ENCODE measurements around the gene APOB. TPM values are rescaled to one million over a fixed set of nuclear protein-coding genes. Genes with fewer than 3 reads are reported as not detected.
"Not testable (repeated sequence)": the region's sequence is repeated elsewhere in the genome, so short reads cannot be mapped to it uniquely, and the experiment has no call there.

Gene APOB
- total RNA-seq, 3 donors from 2014 or later (not counting 1 experiment from before 2014, with no cell fraction given), result not detected

GRCh38 chr2:21030983-21031968 is 12.6 kb downstream of the APOB start:
- no peaks in the 10 kb centered on the region for H3K27me3 ChIP-seq (ENCODE audit: control insufficient read depth, insufficient read depth, low read length)
- TF ChIP-seq CTCF (IDR thresholded peaks at IDR 0.05), result no peak
- Mint-ChIP-seq H3K36me3 (no peaks in the 10 kb centered on the region), H3K27me3 (ENCODE audit: low read depth in 2 of 2) (peaks cover 0 to 26% of the 10 kb centered on the region in 2 donors), H3K27ac (no peak overlapping the region), H3K4me3 (no peak overlapping the region), H3K9me3 (no peaks in the 10 kb centered on the region), H3K4me1 (no peaks in the 10 kb centered on the region)
- H3K9me3 ChIP-seq (ENCODE audit: control insufficient read depth, insufficient read depth, low read length), result no peaks in the 10 kb centered on the region
- intact Hi-C loops (cut with micrococcal nuclease), result no loop called here
- H3K4me3 ChIP-seq (ENCODE audit: low read length), result no peak overlapping the region
- ATAC-seq (no peak), DNase-seq (no peak)
- no peak overlapping the region for H3K27ac ChIP-seq (ENCODE audit: low read length)
- WGBS (ENCODE audit: insufficient coverage), result 87% methylated on average over 4 of the region's 4 CpGs
- no peaks in the 10 kb centered on the region for H3K4me1 ChIP-seq (ENCODE audit: control insufficient read depth, insufficient read depth, low read length)
- no peaks in the 10 kb centered on the region for H3K36me3 ChIP-seq (ENCODE audit: control insufficient read depth, insufficient read depth, low read length)

DNA sequence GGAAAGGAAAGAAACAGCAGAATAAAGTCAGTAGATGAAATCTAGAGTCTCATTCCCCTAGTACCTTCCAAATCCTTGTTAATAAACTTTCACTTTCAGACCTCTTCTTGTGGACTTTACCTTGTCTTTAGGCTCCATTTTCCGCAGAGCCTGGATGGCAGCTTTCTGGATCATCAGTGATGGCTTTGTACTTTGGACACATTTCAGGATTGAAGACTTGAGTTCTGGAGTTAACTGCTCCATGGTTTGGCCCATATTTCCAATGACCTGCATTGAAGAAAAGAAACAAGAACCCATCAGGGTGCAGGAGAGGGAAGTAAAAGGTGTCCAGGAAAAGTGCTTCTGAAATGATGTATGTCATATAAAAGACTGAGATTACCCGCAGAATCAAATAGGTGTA is 14.4 kb downstream of the APOB start:
- Histone ChIP-seq H3K36me3 (ENCODE audit: control insufficient read depth, insufficient read depth, low read length) (no peaks in the 10 kb centered on the region), H3K27me3 (ENCODE audit: control insufficient read depth, insufficient read depth, low read length) (no peaks in the 10 kb centered on the region), H3K27ac (ENCODE audit: low read length) (no peak overlapping the region), H3K4me3 (ENCODE audit: low read length) (no peak overlapping the region), H3K4me1 (ENCODE audit: control insufficient read depth, insufficient read depth, low read length) (no peaks in the 10 kb centered on the region), H3K9me3 (ENCODE audit: control insufficient read depth, insufficient read depth, low read length) (no peaks in the 10 kb centered on the region)
- ATAC-seq (no peak), DNase-seq (no peak)
- no peaks in the 10 kb centered on the region for H3K4me1 Mint-ChIP-seq
- no peaks in the 10 kb centered on the region for H3K9me3 Mint-ChIP-seq
- H3K27ac Mint-ChIP-seq, result no peak overlapping the region
- no peak for TF ChIP-seq CTCF (IDR thresholded peaks at IDR 0.05)
- no peak overlapping the region for H3K4me3 Mint-ChIP-seq
- H3K27me3 Mint-ChIP-seq (ENCODE audit: low read depth in 2 of 2), result peaks cover 0 to 26% of the 10 kb centered on the region in 2 donors
- intact Hi-C loops (cut with micrococcal nuclease), result no loop called here
- 93% methylated on average over 2 of the region's 2 CpGs for WGBS (ENCODE audit: insufficient coverage)
- H3K36me3 Mint-ChIP-seq, result no peaks in the 10 kb centered on the region

DNA sequence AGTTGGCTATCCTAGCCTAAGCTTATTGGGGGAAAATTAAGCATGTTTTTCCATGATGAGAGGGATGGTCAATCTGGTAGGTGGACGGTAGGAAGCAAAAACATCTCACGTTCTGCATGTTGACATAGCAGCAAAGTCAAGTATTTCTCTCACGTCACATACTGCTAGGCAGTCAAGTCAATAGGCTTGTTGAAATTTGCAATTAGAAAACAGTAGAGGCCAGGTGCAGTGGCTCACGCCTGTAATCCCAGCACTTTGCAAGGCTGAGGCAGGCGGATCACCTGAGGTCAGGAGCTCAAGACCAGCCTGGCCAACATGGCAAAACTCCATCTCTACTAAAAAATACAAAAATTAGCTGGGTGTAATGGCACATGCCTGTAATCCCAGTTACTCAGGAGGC is 14.9 kb downstream of the APOB start:
- H3K36me3 Mint-ChIP-seq; H3K36me3 ChIP-seq (ENCODE audit: control insufficient read depth, insufficient read depth, low read length); H3K4me1 Mint-ChIP-seq; H3K27ac ChIP-seq (ENCODE audit: low read length); H3K4me3 Mint-ChIP-seq; H3K27ac Mint-ChIP-seq; H3K9me3 Mint-ChIP-seq; H3K4me1 ChIP-seq (ENCODE audit: control insufficient read depth, insufficient read depth, low read length); H3K9me3 ChIP-seq (ENCODE audit: control insufficient read depth, insufficient read depth, low read length); H3K4me3 ChIP-seq (ENCODE audit: low read length); intact Hi-C loops (cut with micrococcal nuclease); H3K27me3 ChIP-seq (ENCODE audit: control insufficient read depth, insufficient read depth, low read length); ATAC-seq; DNase-seq: not testable (repeated sequence)
- 91% methylated on average over 5 of the region's 5 CpGs for WGBS (ENCODE audit: insufficient coverage)
- peaks cover 0 to 26% of the 10 kb centered on the region in 2 donors for H3K27me3 Mint-ChIP-seq (ENCODE audit: low read depth in 2 of 2)

- no peaks in the 10 kb centered on the region for H3K36me3 Mint-ChIP-seq
- no peaks in the 10 kb centered on the region for H3K9me3 ChIP-seq (ENCODE audit: control insufficient read depth, insufficient read depth, low read length)
- no peaks in the 10 kb centered on the region for H3K4me1 ChIP-seq (ENCODE audit: control insufficient read depth, insufficient read depth, low read length)
- intact Hi-C loops (cut with micrococcal nuclease), result no loop called here
- no peak overlapping the region for H3K27ac ChIP-seq (ENCODE audit: low read length)
- no peak for ATAC-seq
- H3K27me3 Mint-ChIP-seq (ENCODE audit: low read depth in 2 of 2), result peaks cover 0 to 26% of the 10 kb centered on the region in 2 donors
- H3K4me3 Mint-ChIP-seq, result no peak overlapping the region
- no peak for DNase-seq
- WGBS (ENCODE audit: insufficient coverage), result 93% methylated on average over 4 of the region's 4 CpGs
- no peaks in the 10 kb centered on the region for H3K9me3 Mint-ChIP-seq
- H3K4me3 ChIP-seq (ENCODE audit: low read length), result no peak overlapping the region
- H3K27me3 ChIP-seq (ENCODE audit: control insufficient read depth, insufficient read depth, low read length), result no peaks in the 10 kb centered on the region
- H3K4me1 Mint-ChIP-seq, result no peaks in the 10 kb centered on the region
- TF ChIP-seq CTCF (IDR thresholded peaks at IDR 0.05), result no peak
- H3K27ac Mint-ChIP-seq, result no peak overlapping the region
- no peaks in the 10 kb centered on the region for H3K36me3 ChIP-seq (ENCODE audit: control insufficient read depth, insufficient read depth, low read length)
Measured at GRCh38 chr2:21028021-21028947, 15.6 kb downstream of the APOB start.
